Eye (tissue), 1 donor: Measurements from ENCODE around the gene SAFB.
"Not testable (repeated sequence)": the region's sequence is repeated elsewhere in the genome, so short reads cannot be mapped to it uniquely, and the experiment has no call there.

Experiments
- DNase-seq: peaks from one replicate; pipeline ENCODE4 v3.0.0-alpha.2; 2015

SAFB gene

DNA sequence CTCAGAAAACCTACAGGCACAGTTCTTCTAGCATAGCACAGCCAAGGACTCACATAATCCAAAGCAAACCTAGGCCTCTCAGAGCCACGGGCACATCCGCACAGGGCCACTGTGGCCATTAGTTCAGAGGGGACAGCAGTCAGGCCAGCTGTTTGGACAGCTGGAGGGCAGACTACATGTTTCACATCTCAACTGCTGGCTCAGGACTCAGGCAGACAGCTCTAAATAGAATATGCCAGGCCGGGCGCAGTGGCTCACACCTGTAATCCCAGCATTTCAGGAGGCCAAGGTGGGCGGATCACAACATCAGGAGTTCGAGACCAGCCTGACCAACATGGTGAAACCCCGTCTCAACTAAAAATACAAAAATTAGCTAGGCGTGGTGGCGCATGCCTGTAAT lies 27.1 kb upstream of the SAFB start:
- no peak for DNase-seq

DNA sequence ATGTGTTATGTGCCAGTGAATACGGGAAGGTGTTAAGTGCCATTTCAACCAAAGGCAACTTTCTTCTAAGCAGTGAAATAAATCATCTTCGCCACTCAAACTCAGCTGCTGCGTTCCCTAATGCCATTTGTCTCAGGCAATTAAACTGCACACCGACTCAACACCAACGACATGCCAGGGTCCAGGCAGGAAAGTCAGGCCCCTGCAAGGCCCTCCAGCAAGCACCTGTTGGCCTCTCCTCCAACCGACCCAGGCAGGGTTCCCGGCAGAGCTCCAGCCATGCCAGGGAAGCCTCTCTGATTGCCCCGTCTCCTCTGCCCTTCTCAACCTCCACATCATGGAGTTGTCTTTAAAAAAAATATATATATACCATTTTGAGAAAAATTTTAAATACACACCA lies 22.1 kb upstream of the SAFB start:
- no peak for DNase-seq

DNA sequence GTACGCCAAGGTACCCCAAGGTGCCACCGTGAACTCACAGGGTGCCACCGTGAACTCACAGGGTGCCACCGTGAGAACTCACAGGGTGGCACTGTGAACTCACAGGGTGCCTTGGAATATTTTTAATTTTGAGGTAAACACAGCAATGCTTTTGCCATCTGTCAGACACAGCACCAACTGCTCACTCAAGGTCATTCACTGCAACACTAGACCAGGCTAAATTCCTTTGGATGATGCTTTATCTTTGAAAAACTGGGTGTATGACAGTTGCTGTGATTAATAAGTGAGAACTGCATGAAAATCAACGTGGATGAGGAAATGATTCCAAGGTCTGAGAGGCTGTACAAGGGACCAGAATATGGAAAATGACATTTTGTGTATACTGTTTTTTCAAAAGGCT lies 19.3 kb upstream of the SAFB start:
- DNase-seq, result no peak

GRCh38 chr19:5605362-5605761 lies 17.5 kb upstream of the SAFB start:
- peak; percentile 7 for DNase-seq

DNA sequence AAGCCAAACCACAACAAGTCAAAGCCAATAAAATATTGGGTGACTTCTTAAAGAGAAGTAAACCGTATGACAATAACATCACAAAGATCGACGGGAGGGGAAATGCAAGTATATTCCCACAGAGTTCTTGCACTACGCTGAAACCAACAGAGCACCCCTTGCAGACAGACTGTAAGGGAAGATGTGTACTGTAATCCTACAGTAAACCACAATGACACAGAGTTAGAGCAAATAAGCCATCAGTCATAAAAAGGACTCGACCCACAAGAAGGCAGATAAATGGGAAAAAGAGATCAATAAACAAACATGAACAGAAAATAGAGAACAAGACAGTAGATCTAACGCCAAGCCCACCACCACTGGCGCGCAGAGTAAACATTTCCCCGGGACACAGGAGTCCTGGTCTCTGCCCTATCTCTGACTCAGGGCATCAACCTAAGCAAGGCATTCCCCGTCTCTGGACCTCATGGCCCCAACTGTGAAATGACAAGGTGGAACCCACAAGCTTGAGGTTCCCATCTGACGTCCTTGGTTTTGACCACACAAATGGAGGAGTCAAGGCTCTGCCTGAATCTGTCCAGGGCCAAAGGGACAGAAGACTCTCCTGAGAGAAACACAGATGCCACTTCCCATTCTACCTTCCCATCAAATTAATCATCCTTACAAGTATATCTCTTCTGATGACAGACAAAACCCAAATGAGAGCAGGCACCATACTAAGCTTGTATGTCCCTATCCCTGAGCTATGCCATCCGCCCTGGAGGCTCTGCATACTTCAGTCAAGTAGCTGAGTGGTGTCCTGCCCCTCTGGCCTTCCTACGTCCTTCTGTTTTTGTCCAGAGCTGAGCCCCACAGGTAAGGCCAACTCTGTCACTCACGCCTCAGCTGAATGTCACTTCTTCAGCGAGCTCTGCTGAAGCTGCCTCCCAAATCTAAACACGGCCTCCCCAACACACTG lies 15.3 kb upstream of the SAFB start:
- no peak for DNase-seq

GRCh38 chr19:5608291-5608690 lies 14.6 kb upstream of the SAFB start:
- no peak for DNase-seq

DNA sequence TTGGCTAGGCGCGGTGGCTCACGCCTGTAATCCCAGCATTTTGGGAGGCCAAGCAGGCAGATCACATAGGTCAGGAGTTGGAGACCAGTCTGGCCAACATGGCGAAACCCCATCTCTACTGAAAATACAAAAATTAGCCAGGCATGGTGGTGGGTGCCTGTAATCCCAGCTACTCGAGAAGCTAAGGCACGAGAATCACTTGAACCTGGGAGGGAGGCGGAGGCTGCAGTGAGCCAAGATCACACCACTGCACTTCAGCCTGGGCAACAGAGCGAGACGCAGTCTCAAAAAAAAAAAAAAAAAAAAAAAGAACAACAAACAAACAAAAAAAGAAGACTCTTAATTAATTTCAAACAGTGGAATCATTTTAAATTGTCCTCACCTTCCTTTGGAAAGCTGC lies 14.1 kb upstream of the SAFB start:
- not testable (repeated sequence) for DNase-seq

DNA sequence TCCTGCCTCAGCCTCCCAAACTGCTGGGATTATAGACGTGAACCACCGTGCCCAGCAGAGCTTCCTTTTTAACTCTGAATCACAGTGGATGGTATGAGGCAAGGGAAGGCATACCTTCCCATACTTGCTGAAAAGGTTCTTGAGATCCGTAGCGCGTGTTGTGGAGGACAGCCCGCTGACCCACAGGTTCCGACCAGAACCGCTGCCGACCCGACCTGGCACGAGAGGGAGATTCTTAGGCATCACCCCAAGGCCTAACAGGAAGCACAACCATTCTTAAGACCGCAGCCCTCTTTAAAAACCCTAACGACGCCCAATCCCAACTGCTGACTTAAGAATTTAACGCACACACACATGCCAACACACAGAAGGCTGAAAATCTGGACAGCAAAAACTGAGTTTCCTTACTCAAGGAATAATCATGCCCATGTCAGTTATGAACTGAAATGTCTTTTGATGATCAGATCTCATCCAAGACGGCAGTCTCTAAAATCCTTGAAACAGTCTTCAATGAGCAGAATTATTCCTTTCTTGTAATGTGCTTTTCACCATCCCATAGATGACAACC lies 12.9 kb upstream of the SAFB start:
- no peak for DNase-seq

- DNase-seq, result no peak
Observed at GRCh38 chr19:5612891-5613865, 9.7 kb upstream of the SAFB start.

GRCh38 chr19:5615756-5616327 lies 7.0 kb upstream of the SAFB start:
- no peak for DNase-seq

- no peak for DNase-seq
Observed at GRCh38 chr19:5617080-5617479, 5.8 kb upstream of the SAFB start.

DNA sequence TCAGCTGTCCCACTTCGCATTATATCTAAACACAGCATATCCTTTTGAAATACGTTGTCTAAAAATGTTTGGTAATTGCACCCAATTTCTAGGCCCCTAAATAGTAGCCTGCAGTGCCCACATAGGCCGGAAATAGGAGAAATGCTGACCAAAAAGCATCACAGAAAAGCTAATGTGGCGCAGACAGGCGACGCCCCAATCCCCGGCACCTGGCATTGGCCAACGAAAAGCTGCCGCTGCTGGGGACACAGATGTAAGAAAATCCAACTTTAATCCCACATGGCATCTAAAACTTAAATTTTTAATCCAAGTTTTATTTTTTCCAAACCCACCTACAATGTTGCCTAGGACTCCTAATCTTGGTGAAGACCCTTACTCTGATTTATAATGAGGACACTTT lies 4.3 kb upstream of the SAFB start:
- DNase-seq, result no peak

GRCh38 chr19:5619946-5620345 lies 2.9 kb upstream of the SAFB start:
- no peak for DNase-seq

DNA sequence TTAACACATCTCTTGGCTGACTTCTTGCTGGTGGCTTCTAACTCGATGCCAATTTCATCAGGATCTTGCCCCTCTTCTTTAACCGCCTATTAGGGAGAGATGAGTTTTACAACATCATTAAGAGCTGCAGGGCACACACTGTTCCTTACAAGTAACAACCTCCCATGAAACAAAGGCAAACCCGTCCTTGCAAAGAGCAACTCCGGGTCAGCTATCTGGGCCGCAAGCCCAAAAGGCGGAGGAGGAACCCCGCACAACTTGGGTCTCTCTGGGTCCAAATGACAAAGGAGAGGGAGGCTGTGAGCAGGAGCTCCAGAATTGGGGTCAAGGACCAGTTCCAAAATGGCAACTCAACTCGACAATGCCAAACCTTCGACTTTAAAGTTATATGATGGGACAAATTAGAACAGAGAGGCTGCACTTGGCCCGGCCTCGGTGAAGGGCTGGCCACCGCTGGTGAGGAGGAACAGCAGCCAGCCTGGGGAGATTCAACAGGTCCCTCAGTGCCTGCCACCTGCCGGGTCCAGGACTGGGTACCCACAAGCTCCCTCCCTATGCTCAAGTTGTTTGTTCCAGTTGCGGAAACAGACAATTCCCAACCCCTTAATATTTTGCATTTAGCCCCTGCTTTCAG lies 1.5 kb upstream of the SAFB start:
- peak; percentile 7 for DNase-seq

GRCh38 chr19:5621945-5622464 lies 878 bp upstream of the SAFB start:
- DNase-seq, result no peak

DNA sequence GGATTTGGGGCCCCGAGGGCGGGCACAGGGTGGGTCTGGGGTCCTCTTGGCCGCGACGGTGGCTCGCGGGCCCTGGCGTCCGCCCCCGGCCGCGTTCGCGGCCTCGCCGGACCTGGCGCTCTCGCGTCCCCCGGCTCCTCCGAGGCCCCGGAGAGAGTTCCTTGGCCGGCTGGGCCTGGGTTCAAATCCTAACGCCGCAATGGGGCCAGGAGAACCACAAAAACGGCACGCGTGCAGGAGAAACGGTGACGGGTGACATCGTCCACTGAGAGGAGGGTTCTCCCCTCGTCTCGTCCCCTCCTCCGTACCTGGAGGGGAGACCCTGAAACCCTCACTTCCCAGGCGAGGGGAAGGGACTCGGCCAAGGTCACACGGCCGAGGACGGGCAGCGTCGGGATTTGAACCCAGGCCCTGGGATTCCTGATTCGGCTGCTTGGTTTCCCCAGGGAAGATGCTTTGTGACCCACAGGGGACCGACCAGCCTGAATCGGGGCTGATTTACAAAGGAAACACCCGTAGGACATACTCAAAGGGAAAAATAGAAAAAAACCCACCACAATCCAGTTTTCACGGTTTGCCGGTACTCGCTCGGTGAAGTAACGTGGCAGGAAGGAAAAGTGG lies 624 bp downstream of the SAFB start:
- peak; percentile 60 for DNase-seq

DNA sequence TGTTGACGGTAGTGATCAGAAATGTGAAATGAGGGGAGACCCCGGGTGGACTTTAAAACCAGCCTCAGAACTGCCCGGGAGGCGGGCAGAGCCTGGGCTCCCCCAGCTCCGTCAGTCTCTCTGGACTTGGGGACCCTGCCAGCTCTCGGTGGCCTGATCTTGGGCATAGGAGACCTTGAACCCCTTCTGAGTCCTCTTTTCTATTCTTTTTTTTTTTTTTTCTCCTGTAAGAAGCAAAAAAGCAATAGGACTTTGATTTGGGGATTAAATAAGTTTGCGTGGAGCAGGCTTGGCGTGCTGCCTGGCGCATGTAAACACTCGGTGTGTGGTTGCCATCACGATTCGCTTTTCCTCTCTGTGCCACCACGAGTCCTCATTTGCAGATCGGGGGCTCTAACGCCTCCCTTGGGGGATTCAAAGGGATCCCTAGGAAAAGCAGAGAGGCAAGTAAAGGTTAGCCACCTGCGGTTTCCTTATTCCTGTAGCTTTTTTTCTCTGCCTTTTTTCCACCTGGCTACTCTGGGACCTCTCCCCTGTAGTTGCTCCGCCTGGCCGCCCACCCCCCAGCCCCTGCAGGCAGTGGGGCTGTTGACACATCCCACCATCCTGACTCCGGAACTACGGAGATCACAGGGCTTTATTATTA lies 1.3 kb downstream of the SAFB start:
- peak; percentile 50 for DNase-seq

- no peak for DNase-seq
Observed at GRCh38 chr19:5624741-5625278, 1.9 kb downstream of the SAFB start.

GRCh38 chr19:5625641-5626040 lies 2.8 kb downstream of the SAFB start:
- no peak for DNase-seq

DNA sequence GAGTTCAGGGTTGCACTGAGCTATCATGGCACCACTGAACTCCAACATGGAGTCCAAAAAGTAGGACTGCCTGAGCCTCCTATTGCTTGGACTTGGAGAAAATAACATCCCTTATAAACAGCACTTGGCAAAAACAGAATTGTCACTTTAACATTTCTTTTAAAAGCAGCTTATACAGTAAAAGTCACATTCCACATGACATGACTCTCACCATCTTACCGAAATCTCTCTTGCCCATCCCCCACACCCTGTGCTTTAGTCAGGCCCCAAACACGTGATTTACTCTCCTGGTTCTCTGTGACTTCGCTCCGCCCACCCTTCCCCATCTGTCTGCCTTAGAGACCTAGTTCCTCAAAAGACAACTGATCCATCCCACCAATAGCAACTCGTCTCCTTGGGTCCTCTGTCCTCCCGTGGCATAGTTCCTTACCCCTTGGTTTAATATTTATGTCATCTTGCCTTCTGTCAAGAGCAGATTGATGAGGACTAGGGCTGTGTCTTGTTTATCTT lies 4.6 kb downstream of the SAFB start:
- peak; percentile 67 for DNase-seq

DNA sequence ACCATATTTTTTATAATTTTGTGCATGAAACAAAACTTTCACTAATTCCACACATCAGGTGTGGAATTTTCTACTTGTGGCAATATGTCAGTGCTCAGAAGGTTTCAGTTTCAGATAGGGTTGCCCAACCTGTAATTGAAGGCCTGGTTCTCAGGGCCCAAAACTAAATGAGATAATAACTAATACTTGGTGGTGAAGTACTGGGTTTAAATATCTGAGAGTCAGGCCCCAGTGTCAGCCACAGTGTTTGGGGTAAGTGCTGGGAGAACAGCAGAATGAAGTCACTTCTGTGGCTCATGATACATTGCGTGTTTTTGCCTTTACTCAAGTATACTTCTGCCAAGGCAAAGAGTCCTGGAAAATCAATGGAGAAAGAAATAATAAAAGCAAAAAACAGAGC lies 5.6 kb downstream of the SAFB start:
- DNase-seq, result no peak
